HG02870 (cell line): ENCODE measurements around the gene GRAMD1B.
"Not testable (repeated sequence)": the region's sequence is repeated elsewhere in the genome, so short reads cannot be mapped to it uniquely, and the experiment has no call there.

Experiments
- ATAC-seq: cut with Tn5 transposase; IDR thresholded peaks from one replicate; pipeline ENCODE4 v1.9.1; 2021; ENCODE audit warnings: mild to moderate bottlenecking, moderate library complexity; ENCODE audit not compliant: unreplicated experiment

Gene GRAMD1B

DNA sequence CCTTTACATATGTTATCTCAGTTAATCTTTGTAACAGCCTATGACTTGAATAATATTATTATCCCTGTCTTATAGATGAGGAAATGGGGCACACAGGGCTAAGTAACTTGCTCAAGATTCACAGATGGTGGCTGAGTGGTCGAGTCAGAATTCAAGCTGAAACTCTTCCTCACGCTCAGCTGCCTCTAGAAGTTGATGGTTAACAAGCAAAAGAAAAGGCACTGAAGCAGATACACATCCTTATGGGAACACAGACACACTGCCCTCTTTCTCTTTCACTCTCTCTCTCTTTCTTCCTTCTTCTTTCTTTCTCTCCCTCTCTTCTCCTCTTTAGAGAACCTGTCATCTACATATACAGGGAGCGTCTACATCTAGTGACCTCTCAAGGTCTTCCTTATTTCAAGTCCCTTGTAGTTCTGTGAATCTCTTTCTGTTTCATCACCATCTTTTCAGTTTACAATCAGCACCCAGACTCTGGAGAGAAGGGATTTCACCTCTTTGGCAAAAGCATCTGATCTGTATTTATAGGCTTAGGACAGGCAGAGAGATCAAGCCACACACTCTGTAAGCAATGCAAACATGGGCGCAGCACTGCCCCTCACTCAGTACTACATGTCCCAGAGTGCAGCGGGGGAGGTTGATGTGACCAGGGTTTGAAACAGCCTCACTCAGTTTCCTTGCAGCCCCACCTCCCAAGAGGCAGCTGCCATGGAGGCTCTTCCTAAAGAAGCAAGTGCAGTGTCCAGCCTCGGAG, 75.7 kb downstream of the GRAMD1B start:
- peak; percentile 62 for ATAC-seq

DNA sequence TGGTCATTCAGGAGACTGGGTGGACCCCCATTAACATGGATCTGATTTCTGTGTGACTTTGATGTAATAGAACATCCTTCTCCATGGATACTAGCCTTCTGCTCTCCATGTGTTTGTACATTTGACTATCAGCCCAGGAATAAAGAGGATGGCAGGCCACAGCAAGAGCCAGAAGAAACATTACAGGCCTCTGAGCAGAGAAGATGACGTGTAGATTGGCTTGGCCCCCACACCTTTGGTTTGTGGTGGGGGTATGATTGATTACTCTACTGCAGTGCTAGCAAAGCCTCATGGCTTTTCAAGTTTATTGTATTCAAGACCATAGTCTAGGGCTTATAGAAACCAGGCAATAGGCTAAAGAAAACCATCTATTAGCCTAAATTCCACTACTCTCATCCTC, 77.0 kb downstream of the GRAMD1B start:
- ATAC-seq: no peak

DNA sequence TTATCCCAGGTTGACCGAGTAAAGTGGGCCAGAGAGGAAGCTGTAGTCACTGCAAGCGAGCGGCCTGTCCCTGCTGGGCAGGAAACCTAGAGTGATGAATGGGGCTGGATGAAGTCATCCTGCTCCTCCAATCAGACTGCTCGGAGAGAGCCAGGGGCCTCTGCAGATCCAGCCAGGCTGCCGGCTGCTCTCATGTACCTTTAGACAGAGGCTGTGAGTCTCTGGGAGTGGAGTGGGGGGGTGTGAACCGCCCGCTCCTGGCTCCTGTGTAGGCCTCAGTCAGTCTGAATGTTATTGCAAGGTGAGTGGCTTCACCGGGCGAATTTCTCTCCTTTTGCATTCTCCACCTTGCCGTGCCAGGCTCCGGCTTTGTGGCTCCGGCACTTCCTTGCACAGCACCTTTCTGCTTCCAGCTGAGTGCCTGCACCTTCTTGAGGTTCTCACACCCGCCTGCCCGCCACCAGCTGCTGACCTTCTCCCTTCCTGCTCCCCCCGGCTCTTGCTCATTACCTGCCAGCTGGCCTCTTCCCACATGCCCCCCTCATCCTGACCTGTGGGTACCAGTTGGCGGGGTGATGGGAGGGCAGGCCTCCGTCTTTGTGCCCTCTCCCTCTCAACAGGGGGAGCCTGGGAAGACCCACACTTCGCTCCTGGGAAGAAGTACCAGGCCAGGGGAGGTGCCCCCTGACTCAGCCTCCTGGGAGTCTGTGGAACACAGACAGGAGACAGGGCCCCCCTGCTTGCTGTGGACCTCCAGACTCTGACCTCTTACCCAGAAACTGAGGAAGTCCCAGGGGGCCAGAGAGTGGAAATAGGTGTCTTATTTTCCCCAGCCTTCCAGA, 79.9 kb downstream of the GRAMD1B start:
- no peak for ATAC-seq

DNA sequence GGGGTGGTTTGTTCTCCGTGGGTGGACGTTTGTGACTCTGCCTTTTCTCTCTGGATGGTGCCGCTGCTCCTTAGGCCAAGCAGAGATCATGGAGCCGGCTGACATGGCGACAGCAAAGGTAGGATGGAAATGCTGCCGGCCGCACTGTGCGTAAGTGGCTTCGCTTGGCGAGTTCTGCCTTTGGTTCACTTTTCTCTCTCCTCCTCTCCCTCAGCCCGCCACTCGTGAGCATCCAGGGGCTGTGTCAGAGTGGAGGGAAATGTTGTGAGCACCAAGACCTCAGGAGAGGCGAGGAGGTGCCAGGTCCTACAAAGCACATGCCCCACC, 80.5 kb downstream of the GRAMD1B start:
- ATAC-seq: no peak

DNA sequence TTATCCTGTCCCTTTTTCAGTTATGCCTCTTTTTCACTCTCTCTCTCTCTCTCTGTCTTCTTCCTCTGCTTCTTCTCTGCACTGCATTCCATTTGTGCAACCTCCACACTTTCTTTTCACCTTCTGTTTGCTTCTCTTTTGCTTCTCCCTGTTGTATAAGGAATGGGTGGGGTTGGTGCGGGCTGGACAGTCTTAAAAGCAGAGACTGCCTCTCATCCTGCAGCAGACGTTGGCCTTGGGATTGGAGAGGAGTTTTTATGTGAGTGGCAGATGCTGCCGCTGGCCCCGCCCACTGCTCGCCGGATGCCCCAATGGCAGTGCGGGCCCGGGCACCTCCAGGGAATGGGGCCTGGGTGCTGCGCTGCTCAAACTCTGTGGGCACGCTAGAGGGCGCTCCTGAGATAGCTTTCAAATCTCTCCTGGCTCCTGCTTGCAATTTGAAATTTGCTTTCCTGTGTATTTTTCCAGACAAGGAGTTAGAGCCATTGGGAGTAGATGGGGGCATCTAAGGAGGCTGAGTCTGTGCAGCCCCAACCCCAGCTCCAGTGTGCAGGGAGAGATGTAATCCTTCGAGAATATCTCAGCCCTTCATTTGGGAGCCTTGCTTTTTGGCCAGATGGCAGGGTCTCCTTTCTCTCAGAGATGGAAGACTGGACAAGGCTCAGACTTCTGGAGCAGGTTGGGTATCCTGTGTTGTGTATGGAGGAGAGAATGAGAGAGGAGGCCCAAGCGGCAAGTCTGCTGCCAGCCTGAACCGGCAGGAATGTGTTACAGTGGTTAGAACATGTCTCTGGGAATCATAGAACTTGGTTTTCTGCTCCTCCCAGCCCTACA, 81.2 kb downstream of the GRAMD1B start:
- ATAC-seq: peak; percentile 79

GRCh38 chr11:123513309-123513708, 83.2 kb downstream of the GRAMD1B start:
- ATAC-seq: not testable (repeated sequence)

GRCh38 chr11:123516238-123516637, 86.2 kb downstream of the GRAMD1B start:
- ATAC-seq: no peak

DNA sequence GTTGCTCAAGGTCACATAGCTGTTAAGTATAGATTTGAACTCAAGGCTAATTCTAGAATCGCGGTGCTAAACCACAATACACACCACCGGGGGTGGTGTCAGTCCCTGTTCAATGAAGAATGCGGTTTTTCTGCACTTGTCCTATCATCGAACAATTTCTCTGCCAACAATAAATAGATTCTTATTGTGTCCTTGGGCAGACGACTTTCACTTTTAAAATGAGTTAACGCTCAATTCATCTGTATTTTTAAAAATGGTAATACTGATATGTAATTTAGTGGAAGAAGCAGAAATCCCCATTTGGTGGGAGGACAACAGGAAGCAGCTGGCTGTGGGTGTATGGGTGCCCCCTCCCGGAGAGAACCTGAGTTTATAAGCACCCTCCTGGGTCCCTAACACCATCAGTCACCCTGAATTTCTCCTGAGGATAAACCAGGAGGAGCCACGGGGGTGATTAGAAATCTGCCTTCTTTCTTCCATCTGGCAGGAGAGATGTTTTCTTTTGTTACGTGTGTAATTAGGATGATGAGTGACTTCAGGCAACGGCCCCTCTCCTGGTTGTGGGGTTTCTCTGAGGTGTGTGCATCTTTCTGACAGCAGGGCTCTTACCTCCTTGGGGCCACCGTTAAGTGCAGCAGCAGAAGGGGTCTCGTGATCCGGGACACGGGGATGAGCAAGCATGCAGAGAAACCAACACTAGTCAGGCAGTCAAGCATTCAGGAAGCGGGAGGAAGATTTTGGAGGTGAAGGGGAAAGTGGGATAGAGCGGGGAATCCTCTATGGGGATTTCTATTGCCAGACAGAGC, 87.7 kb downstream of the GRAMD1B start:
- ATAC-seq: peak; percentile 44

GRCh38 chr11:123518496-123519054, 88.5 kb downstream of the GRAMD1B start:
- ATAC-seq: no peak

DNA sequence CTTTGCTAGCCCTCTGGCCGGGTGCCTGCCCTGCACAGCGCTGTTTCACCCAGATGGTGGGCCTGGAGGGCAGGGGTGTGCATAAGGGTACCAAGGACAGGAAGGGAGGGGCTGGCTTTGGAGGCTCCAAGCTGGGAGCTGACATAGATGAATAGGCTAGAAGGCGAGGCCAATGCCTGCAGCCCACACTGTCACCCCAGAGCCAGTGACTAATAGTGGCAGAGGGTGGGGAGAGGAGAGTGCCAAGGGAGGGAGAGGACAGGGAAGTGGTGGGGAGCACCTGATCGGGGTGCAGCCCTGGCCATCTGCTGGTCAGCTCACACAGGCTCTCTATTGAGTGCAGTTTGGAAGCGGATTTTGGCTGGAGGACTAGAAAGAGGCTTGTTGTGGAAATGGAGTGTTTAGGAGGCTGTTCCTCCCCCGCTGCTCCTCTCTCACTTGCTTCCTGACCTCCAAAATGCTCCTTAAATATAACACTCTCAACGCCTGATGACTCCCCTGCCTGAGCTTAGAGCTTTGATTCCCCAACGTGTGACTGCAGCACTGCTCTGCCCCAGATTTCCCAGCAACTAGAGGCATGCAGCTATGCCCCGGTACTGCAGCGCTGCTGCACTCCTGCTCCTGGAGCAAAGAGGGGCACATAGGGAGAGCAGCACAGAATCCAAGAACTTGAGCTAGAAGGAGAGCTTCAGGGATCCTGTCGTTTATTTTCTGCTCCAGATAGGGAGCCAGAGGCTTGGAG, 89.2 kb downstream of the GRAMD1B start:
- ATAC-seq: no peak

- ATAC-seq: no peak
Measured at GRCh38 chr11:123519797-123520193, 89.7 kb downstream of the GRAMD1B start.

GRCh38 chr11:123520476-123520875, 90.4 kb downstream of the GRAMD1B start:
- ATAC-seq: not testable (repeated sequence)

DNA sequence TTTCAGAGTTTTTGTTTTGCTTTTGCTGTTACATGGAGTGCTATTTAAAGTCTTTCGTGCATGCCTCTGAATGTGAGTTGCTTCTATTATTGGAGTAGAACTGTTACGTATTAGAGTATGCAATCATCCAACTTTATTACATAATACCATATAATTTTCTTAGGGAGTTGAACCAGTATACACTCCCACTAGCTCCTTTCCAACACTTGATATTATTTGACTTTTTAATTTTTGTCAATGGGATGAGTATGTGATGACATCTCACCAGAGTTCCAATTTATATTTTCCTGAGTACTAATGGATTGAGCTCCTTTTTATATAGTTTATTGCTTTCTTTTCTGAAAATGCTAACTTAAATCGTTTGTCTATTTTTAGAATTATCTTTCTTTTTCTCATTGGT, 90.9 kb downstream of the GRAMD1B start:
- ATAC-seq: no peak

DNA sequence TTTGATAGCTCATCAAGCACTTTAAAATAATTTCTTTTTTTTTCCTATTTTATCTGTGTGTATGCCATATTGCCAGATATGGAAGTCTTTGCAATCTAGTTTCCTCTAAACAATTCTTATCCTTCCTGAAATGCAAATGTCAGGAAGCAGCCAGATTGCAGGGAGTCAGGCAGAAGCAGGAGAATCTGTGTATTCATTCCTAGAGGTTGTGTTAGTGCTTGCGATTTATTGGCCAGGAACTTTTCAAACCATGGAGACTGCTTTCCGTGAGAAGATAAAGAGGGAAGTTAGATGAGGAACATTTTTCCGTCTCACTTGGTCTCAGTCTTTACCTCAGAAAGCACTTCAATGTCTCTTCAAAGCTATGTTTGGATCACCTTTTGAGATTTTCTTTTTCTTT, 91.9 kb downstream of the GRAMD1B start:
- ATAC-seq: no peak

- no peak for ATAC-seq
Measured at GRCh38 chr11:123523539-123523938, 93.5 kb downstream of the GRAMD1B start.

DNA sequence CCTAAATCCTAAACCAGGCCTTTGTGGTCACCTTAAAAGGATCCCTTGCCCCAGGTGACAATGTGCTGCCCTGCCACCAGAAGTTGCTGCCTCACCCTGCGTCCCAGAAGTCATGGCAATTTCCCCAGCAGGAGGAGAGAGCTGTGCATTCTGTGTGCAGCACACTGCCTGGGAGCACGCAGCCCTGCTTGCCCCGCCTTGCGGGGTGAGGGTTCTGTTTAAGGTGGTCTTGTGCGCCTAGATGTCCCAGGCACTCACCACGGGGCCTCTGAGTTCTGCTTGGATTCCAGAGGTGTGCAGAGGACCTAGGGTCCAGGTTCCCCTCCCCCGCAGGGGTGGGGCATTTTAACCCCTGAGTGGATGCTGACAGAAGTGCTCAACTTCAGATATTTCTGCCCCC, 95.0 kb downstream of the GRAMD1B start:
- no peak for ATAC-seq

GRCh38 chr11:123525511-123525918, 95.4 kb downstream of the GRAMD1B start:
- ATAC-seq: no peak

- no peak for ATAC-seq
Measured at GRCh38 chr11:123526027-123526805, 96.1 kb downstream of the GRAMD1B start.

GRCh38 chr11:123526918-123527317, 96.8 kb downstream of the GRAMD1B start:
- ATAC-seq: no peak
